ENCODE results near the gene PTP4A1. TPM values are rescaled to one million over a fixed set of nuclear protein-coding genes. Genes with fewer than 3 reads are reported as not detected.

Gene PTP4A1
- total and polyA plus RNA-seq, 2 of the 13 experiments (the other 11 are each of a cell fraction or from before 2014, with no cell fraction given), result 141 to 376 TPM

DNA sequence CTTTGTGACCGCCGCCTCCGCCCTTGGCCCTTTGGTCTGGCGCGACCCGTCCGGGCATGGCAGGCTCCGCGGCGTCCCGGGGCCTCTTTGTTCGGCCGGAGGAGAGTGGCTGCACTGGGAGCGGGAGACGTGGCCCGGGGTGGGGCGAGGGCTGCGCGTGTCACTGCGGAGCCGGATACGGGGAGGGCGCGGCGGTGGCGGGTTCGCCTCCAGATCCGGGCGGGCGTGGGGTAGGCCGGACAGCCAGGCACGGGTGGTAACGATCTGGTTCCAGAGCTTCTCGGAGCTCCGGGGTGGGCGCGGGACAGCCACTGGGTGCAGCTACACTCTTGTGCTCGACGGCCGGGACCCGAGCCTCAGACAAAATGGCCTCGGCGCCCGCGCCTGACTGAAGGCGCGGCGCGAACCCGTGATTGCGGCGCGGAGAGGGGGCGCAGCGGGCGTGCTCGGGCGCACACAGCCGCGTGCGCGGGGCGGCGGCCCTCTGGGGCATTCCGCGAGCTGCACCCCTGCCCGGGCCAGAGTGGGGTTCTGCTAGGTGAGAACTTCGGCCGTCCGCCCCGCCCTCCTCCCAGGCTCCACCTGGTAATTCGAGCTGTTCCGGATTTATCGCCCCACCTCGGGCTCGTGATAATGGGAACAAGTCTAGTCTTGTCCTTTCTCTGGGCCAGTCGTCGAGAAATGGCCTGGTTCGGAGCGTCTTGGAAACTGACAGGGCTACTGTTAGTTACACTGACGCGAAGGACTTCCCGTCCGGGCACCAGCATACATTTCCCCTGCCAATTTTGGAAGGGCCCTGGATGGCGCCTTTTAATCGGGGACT lies 1.0 kb downstream of the PTP4A1 start (continued):
- TF ChIP-seq HNRNPK (IDR thresholded peaks at IDR 0.05; ENCODE audit: low read depth, low read length, poor library complexity, severe bottlenecking), result peak; percentile 71
- 0 out of 2 replicates have a peak, but pooled peaks have one; percentile 72 for TF ChIP-seq ZNF354B (CRISPR knock-in tag; IDR thresholded peaks at IDR 0.05)
- no peak for TF ChIP-seq FOXA1 (IDR thresholded peaks at IDR 0.05)
- no peak for TF ChIP-seq FOXA1 (CRISPR knock-in tag; IDR thresholded peaks at IDR 0.05)
- TF ChIP-seq ZNF33A (CRISPR knock-in tag; IDR thresholded peaks at IDR 0.05; ENCODE audit: borderline replicate concordance), result peak; percentile 73; the same call in 1 of the 2 replicates
- peak; percentile 41; the same call in 1 of the 2 replicates for TF ChIP-seq MEIS2 (CRISPR knock-in tag; IDR thresholded peaks at IDR 0.05)
- TF ChIP-seq ZNF800 (CRISPR knock-in tag; IDR thresholded peaks at IDR 0.05), result no peak
- no peak for TF ChIP-seq ZNF572 (CRISPR knock-in tag; IDR thresholded peaks at IDR 0.05)
- TF ChIP-seq ZNF331 (CRISPR knock-in tag; IDR thresholded peaks at IDR 0.05), result no peak
- TF ChIP-seq, protein P1, sequence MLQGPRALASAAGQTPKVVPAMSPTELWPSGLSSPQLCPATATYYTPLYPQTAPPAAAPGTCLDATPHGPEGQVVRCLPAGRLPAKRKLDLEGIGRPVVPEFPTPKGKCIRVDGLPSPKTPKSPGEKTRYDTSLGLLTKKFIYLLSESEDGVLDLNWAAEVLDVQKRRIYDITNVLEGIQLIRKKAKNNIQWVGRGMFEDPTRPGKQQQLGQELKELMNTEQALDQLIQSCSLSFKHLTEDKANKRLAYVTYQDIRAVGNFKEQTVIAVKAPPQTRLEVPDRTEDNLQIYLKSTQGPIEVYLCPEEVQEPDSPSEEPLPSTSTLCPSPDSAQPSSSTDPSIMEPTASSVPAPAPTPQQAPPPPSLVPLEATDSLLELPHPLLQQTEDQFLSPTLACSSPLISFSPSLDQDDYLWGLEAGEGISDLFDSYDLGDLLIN (CRISPR knock-in tag; IDR thresholded peaks at IDR 0.05; ENCODE audit: borderline replicate concordance), result no peak
- TF ChIP-seq, protein P2, sequence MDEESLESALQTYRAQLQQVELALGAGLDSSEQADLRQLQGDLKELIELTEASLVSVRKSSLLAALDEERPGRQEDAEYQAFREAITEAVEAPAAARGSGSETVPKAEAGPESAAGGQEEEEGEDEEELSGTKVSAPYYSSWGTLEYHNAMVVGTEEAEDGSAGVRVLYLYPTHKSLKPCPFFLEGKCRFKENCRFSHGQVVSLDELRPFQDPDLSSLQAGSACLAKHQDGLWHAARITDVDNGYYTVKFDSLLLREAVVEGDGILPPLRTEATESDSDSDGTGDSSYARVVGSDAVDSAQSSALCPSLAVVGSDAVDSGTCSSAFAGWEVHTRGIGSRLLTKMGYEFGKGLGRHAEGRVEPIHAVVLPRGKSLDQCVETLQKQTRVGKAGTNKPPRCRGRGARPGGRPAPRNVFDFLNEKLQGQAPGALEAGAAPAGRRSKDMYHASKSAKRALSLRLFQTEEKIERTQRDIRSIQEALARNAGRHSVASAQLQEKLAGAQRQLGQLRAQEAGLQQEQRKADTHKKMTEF (CRISPR knock-in tag; IDR thresholded peaks at IDR 0.05), result no peak; the same call in none of the 2 replicates
- TF ChIP-seq MXI1 (IDR thresholded peaks at IDR 0.05; ENCODE audit: borderline replicate concordance, low read depth, low read length), result no peak
- peak; percentile 56; the same call in 1 of the 2 replicates for TF ChIP-seq ONECUT2 (CRISPR knock-in tag; IDR thresholded peaks at IDR 0.05)
- TF ChIP-seq, protein P3, sequence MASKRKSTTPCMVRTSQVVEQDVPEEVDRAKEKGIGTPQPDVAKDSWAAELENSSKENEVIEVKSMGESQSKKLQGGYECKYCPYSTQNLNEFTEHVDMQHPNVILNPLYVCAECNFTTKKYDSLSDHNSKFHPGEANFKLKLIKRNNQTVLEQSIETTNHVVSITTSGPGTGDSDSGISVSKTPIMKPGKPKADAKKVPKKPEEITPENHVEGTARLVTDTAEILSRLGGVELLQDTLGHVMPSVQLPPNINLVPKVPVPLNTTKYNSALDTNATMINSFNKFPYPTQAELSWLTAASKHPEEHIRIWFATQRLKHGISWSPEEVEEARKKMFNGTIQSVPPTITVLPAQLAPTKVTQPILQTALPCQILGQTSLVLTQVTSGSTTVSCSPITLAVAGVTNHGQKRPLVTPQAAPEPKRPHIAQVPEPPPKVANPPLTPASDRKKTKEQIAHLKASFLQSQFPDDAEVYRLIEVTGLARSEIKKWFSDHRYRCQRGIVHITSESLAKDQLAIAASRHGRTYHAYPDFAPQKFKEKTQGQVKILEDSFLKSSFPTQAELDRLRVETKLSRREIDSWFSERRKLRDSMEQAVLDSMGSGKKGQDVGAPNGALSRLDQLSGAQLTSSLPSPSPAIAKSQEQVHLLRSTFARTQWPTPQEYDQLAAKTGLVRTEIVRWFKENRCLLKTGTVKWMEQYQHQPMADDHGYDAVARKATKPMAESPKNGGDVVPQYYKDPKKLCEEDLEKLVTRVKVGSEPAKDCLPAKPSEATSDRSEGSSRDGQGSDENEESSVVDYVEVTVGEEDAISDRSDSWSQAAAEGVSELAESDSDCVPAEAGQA (IDR thresholded peaks at IDR 0.05; ENCODE audit: low read depth), result 0 out of 2 replicates have a peak, but pooled peaks have one; percentile 29
- TF ChIP-seq, protein P3 (CRISPR knock-in tag; IDR thresholded peaks at IDR 0.05; ENCODE audit: borderline replicate concordance), result peak; percentile 36; the same call in 1 of the 2 replicates
- TF ChIP-seq ZNF329 (CRISPR knock-in tag; IDR thresholded peaks at IDR 0.05; ENCODE audit: low read depth), result peak; percentile 91
- TF ChIP-seq JARID2 (CRISPR knock-in tag; IDR thresholded peaks at IDR 0.05; ENCODE audit: insufficient replicate concordance), result no peak
- TF ChIP-seq HNRNPH1 (optimal IDR thresholded peaks at IDR 0.05; ENCODE audit: low read depth, low read length), result peak; percentile 87
- no peak for TF ChIP-seq SCMH1 (CRISPR knock-in tag; IDR thresholded peaks at IDR 0.05; ENCODE audit: borderline replicate concordance)
